Stimulated activated CD8-positive, alpha-beta memory T cell treated with anti-CD3 and anti-CD28 coated beads, Interleukin-2, amount 100 ng/mL, for 1 hour (primary cell): ENCODE data around the gene OR4C12.
"Not testable (repeated sequence)": the region's sequence is repeated elsewhere in the genome, so short reads cannot be mapped to it uniquely, and the experiment has no call there.

ENCODE experiments used
- DNase-seq, 2 donors: peaks; one replicate each; pipeline ENCODE4 v3.0.0-alpha.2; 2020; ENCODE audit warnings: low read depth in 2 of 2

The OR4C12 gene

GRCh38 chr11:49982435-49982834 is at the start of gene OR4C12:
OR4C12 (minus strand) TSS chr11:49982535; CDS start chr11:49982501, 34 bp downstream.
- DNase-seq, result not testable (repeated sequence)

- DNase-seq, result no peak
Measured at GRCh38 chr11:50030193-50030592, 47.9 kb upstream of the OR4C12 start.

GRCh38 chr11:49995565-49995964 is 13.2 kb upstream of the OR4C12 start:
- DNase-seq, result no peak

DNA sequence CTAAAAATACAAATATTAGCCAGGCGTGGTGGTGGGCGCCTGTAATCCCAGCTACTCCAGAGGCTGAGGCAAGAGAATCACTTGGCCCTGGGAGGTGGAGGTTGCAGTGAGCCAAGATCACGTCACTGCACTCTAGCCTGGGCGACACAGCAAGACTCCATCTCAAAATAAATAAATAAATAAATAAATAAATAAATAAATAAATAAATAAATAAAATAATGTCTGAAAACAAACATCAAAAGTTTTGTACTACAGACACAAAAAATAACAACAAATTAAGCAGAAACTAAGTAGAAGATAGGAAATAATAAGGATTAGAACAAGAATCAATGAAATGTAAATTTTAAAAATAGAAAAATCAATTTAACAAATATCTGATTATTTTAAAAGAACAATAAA is 8.9 kb downstream of the OR4C12 start:
- DNase-seq, result not testable (repeated sequence)

DNA sequence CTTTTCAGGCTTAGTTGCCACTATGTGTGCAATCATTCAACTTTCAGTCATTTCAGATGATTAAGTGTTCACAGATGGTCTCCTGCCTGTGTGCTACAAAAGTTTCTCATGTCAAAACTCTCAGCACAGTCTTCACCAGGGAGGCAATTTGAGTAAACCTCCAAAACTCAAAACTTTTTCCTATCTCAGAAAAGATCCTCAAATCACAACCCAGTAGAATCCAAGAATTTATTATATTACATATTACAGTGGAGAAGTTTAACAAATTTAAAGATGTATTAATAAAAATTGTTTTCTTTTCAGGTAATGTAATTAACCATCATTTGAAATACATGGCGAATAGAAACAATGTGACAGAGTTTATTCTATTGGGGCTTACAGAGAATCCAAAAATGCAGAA is 30.2 kb downstream of the OR4C12 start, which contains the start of gene OR4C13:
TSS of gene OR4C13 (plus strand) at position 301 of the 400 bp plus-strand sequence. CDS start at position 333, 32 bp downstream.
- no peak for DNase-seq

DNA sequence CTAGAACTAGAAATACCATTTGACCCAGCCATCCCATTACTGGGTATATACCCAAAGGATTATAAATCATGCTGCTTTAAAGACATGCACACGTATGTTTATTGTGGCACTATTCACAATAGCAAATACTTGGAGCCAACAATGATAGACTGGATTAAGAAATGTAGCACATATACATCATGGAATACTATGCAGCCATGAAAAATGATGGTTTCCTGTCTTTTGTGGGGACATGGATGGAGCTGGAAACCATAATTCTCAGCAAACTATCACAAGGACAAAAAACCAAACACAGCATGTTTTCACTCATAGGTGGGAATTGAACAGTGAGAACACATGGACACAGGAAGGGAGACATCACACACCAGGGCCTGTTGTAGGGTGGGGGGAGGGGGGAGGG is 33.6 kb downstream of the OR4C12 start:
- not testable (repeated sequence) for DNase-seq
